ENCODE measurements around the gene PRKAG1. TPM values are rescaled to one million over a fixed set of nuclear protein-coding genes. Genes with fewer than 3 reads are reported as not detected.

The PRKAG1 gene
- total RNA-seq, 2 experiments from 2014 or later = 22.8 to 45.9 TPM

- H3K9me2 ChIP-seq (ENCODE audit: insufficient read depth, low read length) = no peaks in the 10 kb centered on the region
- ChIA-PET POLR2A (no interaction called here), CTCF (ENCODE audit: unreplicated experiment) (no interaction called here)
- no peak overlapping the region for H3K4me2 ChIP-seq (ENCODE audit: low read length)
- intact Hi-C loops (cut with micrococcal nuclease; ENCODE audit: unreplicated experiment) = no loop called here
- no peak for DNase-seq (ENCODE audit: low spot score)
- no peaks in the 10 kb centered on the region for H3K79me2 ChIP-seq (ENCODE audit: insufficient read depth, low read depth, low read length)
- H3K4me1 ChIP-seq (ENCODE audit: insufficient read depth, low read length, poor library complexity, severe bottlenecking) = no peaks in the 10 kb centered on the region
- H4K20me1 ChIP-seq (ENCODE audit: insufficient read depth, low read length) = no peaks in the 10 kb centered on the region
- BruUV-seq (replicated peaks) = no TSS peak
- H3K27ac ChIP-seq (ENCODE audit: low read depth, low read length, poor library complexity, severe bottlenecking) = no peak overlapping the region
- H3K9me3 ChIP-seq (ENCODE audit: low read length) = no peaks in the 10 kb centered on the region
- peaks cover 98% of the 10 kb centered on the region for H3K36me3 ChIP-seq (ENCODE audit: insufficient read depth, low read length)
- TF ChIP-seq EZH2phosphoT487 (IDR thresholded peaks at IDR 0.05; ENCODE audit: borderline replicate concordance, low read depth, low read length) (no peak), CTCF (conservative IDR thresholded peaks at IDR 0.05; ENCODE audit: low read length) (no peak)
- no peak overlapping the region for H3K4me3 ChIP-seq (ENCODE audit: low read depth, low read length, poor library complexity, severe bottlenecking)
- no peak overlapping the region for H2AFZ ChIP-seq (ENCODE audit: low read length)
These were observed 22.7 kb upstream of the PRKAG1 start for GRCh38 chr12:49041036-49041880.

GRCh38 chr12:49040364-49040855 is 21.8 kb upstream of the PRKAG1 start:
- no peak overlapping the region for H3K27ac ChIP-seq (ENCODE audit: low read depth, low read length, poor library complexity, severe bottlenecking)
- no peaks in the 10 kb centered on the region for H3K9me2 ChIP-seq (ENCODE audit: insufficient read depth, low read length)
- no peak for DNase-seq (ENCODE audit: low spot score)
- BruUV-seq (replicated peaks) = no TSS peak
- CTCF ChIA-PET (ENCODE audit: unreplicated experiment) = no interaction called here
- no peaks in the 10 kb centered on the region for H3K9me3 ChIP-seq (ENCODE audit: low read length)
- peaks cover 97% of the 10 kb centered on the region for H3K36me3 ChIP-seq (ENCODE audit: insufficient read depth, low read length)
- H2AFZ ChIP-seq (ENCODE audit: low read length) = no peak overlapping the region
- POLR2A ChIA-PET = no interaction called here
- no peaks in the 10 kb centered on the region for H4K20me1 ChIP-seq (ENCODE audit: insufficient read depth, low read length)
- intact Hi-C loops (cut with micrococcal nuclease; ENCODE audit: unreplicated experiment) = no loop called here
- TF ChIP-seq CTCF (conservative IDR thresholded peaks at IDR 0.05; ENCODE audit: low read length) = no peak
- no peak for TF ChIP-seq EZH2phosphoT487 (IDR thresholded peaks at IDR 0.05; ENCODE audit: borderline replicate concordance, low read depth, low read length)
- H3K79me2 ChIP-seq (ENCODE audit: insufficient read depth, low read depth, low read length) = no peaks in the 10 kb centered on the region
- H3K4me1 ChIP-seq (ENCODE audit: insufficient read depth, low read length, poor library complexity, severe bottlenecking) = no peaks in the 10 kb centered on the region
- no peak overlapping the region for H3K4me3 ChIP-seq (ENCODE audit: low read depth, low read length, poor library complexity, severe bottlenecking)
- no peak overlapping the region for H3K4me2 ChIP-seq (ENCODE audit: low read length)

Data from OCI-LY7 (cell line).